ENCODE data around the gene MYOZ1.

The MYOZ1 gene

DNA sequence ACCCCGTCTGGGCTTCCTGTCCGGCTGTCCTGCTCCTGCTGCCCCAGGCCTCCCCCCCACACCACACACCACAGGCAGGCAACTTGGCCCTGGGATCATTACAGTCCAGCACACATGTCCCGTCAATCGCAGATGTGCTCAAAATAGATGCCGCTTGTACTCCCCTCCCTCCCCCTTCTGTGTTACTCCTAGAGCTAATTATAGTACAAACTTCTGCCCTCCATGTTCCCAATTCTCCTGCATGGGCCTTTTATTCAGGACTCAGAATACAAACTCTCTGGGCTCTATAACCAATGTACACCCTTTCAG lies 14.7 kb upstream of the MYOZ1 start, which contains the start of gene SYNPO2L:
Gene SYNPO2L, minus strand, starts transcription at position 40 of the 309 bp plus-strand sequence. CDS start 107 bp downstream, outside the sequence.
- TF ChIP-seq BACH2 (CRISPR knock-in tag; IDR thresholded peaks at IDR 0.05; ENCODE audit: borderline replicate concordance) (no peak), OSR1 (CRISPR knock-in tag; IDR thresholded peaks at IDR 0.05) (no peak), ARNTL (CRISPR knock-in tag; IDR thresholded peaks at IDR 0.05; ENCODE audit: borderline replicate concordance, low read depth) (no peak), TOX (CRISPR knock-in tag; IDR thresholded peaks at IDR 0.05; ENCODE audit: borderline replicate concordance) (no peak), ISL1 (CRISPR knock-in tag; IDR thresholded peaks at IDR 0.05) (no peak), ZNF565 (CRISPR knock-in tag; conservative IDR thresholded peaks at IDR 0.05; ENCODE audit: low read depth) (no peak), ZC3H10 (CRISPR knock-in tag; IDR thresholded peaks at IDR 0.05) (no peak), TCF4 (CRISPR knock-in tag; IDR thresholded peaks at IDR 0.05; ENCODE audit: borderline replicate concordance) (no peak), RARB (CRISPR knock-in tag; IDR thresholded peaks at IDR 0.05) (no peak), GLIS3 (CRISPR knock-in tag; IDR thresholded peaks at IDR 0.05) (no peak), ZNF8 (CRISPR knock-in tag; IDR thresholded peaks at IDR 0.05) (no peak)
- TF ChIP-seq, protein P1, sequence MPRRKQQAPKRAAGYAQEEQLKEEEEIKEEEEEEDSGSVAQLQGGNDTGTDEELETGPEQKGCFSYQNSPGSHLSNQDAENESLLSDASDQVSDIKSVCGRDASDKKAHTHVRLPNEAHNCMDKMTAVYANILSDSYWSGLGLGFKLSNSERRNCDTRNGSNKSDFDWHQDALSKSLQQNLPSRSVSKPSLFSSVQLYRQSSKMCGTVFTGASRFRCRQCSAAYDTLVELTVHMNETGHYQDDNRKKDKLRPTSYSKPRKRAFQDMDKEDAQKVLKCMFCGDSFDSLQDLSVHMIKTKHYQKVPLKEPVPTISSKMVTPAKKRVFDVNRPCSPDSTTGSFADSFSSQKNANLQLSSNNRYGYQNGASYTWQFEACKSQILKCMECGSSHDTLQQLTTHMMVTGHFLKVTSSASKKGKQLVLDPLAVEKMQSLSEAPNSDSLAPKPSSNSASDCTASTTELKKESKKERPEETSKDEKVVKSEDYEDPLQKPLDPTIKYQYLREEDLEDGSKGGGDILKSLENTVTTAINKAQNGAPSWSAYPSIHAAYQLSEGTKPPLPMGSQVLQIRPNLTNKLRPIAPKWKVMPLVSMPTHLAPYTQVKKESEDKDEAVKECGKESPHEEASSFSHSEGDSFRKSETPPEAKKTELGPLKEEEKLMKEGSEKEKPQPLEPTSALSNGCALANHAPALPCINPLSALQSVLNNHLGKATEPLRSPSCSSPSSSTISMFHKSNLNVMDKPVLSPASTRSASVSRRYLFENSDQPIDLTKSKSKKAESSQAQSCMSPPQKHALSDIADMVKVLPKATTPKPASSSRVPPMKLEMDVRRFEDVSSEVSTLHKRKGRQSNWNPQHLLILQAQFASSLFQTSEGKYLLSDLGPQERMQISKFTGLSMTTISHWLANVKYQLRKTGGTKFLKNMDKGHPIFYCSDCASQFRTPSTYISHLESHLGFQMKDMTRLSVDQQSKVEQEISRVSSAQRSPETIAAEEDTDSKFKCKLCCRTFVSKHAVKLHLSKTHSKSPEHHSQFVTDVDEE (CRISPR knock-in tag; IDR thresholded peaks at IDR 0.05), result no peak
- no peak for ATAC-seq

DNA sequence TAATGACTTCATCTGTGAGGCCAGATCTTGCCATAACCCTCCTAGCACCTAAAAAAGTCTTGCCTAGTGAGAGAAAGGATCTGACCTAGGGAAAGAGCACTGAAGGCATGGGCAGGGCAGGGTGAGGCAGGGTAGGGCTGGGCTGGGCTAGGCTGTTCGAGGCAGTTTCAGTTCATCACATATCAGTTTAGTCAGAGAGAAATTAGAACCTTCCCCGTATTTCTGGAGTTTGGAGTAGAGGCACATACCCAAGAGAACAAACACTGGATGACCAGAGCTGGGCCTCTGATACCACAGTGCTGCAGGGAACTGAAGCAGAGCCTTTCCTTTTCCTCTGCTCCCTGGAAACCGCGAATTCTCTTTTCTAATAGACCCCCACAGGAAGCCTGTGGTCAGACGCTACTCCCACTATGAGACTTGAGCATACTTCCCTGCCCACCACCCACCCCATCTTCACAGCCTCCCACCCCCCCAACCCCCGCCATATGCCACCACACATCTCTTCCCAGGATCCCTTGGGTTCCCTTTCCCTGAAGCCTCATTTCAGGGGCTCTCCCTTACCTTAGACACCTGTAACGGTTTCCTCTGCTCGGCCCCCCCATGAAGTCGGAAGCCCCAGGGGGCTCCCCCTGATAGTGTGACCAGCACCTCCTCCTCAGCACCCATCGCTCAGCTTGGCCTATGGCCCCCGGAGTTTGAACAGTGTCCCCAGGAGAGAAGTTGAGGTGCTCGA lies 14.1 kb upstream of the MYOZ1 start:
- ATAC-seq, result no peak
- TF ChIP-seq BACH2 (CRISPR knock-in tag; IDR thresholded peaks at IDR 0.05; ENCODE audit: borderline replicate concordance) (no peak), TCF4 (CRISPR knock-in tag; IDR thresholded peaks at IDR 0.05; ENCODE audit: borderline replicate concordance) (no peak), ZNF565 (CRISPR knock-in tag; conservative IDR thresholded peaks at IDR 0.05; ENCODE audit: low read depth) (no peak), ISL1 (CRISPR knock-in tag; IDR thresholded peaks at IDR 0.05) (no peak), ZFP3 (CRISPR knock-in tag; IDR thresholded peaks at IDR 0.05) (no peak), PPARA (CRISPR knock-in tag; IDR thresholded peaks at IDR 0.05; ENCODE audit: borderline replicate concordance) (no peak), ZFP30 (CRISPR knock-in tag; IDR thresholded peaks at IDR 0.05) (no peak), ZC3H10 (CRISPR knock-in tag; IDR thresholded peaks at IDR 0.05) (no peak)
- TF ChIP-seq, protein P1 (CRISPR knock-in tag; IDR thresholded peaks at IDR 0.05), result no peak
- TF ChIP-seq, protein P2, sequence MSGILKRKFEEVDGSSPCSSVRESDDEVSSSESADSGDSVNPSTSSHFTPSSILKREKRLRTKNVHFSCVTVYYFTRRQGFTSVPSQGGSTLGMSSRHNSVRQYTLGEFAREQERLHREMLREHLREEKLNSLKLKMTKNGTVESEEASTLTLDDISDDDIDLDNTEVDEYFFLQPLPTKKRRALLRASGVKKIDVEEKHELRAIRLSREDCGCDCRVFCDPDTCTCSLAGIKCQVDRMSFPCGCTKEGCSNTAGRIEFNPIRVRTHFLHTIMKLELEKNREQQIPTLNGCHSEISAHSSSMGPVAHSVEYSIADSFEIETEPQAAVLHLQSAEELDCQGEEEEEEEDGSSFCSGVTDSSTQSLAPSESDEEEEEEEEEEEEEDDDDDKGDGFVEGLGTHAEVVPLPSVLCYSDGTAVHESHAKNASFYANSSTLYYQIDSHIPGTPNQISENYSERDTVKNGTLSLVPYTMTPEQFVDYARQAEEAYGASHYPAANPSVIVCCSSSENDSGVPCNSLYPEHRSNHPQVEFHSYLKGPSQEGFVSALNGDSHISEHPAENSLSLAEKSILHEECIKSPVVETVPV (CRISPR knock-in tag; IDR thresholded peaks at IDR 0.05), result no peak
- TF ChIP-seq, protein P3, sequence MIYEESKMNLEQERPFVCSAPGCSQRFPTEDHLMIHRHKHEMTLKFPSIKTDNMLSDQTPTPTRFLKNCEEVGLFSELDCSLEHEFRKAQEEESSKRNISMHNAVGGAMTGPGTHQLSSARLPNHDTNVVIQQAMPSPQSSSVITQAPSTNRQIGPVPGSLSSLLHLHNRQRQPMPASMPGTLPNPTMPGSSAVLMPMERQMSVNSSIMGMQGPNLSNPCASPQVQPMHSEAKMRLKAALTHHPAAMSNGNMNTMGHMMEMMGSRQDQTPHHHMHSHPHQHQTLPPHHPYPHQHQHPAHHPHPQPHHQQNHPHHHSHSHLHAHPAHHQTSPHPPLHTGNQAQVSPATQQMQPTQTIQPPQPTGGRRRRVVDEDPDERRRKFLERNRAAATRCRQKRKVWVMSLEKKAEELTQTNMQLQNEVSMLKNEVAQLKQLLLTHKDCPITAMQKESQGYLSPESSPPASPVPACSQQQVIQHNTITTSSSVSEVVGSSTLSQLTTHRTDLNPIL (CRISPR knock-in tag; IDR thresholded peaks at IDR 0.05; ENCODE audit: low read depth), result no peak

DNA sequence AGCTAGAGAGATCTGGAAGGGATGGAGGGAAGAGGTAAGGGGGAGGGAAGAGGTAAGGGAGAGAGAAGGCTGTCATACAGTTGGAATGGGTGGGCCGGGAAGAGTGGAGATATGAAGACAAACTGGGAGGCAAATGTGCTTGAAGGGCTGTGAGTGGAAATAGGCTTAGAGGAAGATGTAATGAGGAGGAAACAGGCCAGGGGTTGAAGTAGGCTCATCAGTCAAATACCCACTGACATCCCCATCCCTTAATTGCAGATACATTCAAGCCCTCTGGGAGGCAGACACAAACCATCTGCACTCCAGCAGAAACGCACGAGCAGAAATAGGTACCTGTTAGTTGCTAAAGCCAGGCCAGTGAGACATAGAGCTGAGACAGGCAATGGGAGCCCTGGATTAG lies 12.4 kb upstream of the MYOZ1 start:
- no peak for TF ChIP-seq ZNF565 (CRISPR knock-in tag; conservative IDR thresholded peaks at IDR 0.05; ENCODE audit: low read depth)
- TF ChIP-seq CSDC2 (CRISPR knock-in tag; IDR thresholded peaks at IDR 0.05), result no peak
- no peak for TF ChIP-seq PPARA (CRISPR knock-in tag; IDR thresholded peaks at IDR 0.05; ENCODE audit: borderline replicate concordance)
- TF ChIP-seq ZFP30 (CRISPR knock-in tag; IDR thresholded peaks at IDR 0.05), result no peak
- no peak for TF ChIP-seq SNAI2 (CRISPR knock-in tag; IDR thresholded peaks at IDR 0.05)
- TF ChIP-seq OSR1 (CRISPR knock-in tag; IDR thresholded peaks at IDR 0.05), result no peak
- no peak for TF ChIP-seq GLIS3 (CRISPR knock-in tag; IDR thresholded peaks at IDR 0.05)
- no peak for TF ChIP-seq PATZ1 (CRISPR knock-in tag; IDR thresholded peaks at IDR 0.05; ENCODE audit: borderline replicate concordance)
- no peak for TF ChIP-seq ARNTL (CRISPR knock-in tag; IDR thresholded peaks at IDR 0.05; ENCODE audit: borderline replicate concordance, low read depth)
- TF ChIP-seq TOX (CRISPR knock-in tag; IDR thresholded peaks at IDR 0.05; ENCODE audit: borderline replicate concordance), result no peak
- TF ChIP-seq, protein P3 (CRISPR knock-in tag; IDR thresholded peaks at IDR 0.05; ENCODE audit: low read depth), result no peak
- TF ChIP-seq ZFP3 (CRISPR knock-in tag; IDR thresholded peaks at IDR 0.05), result no peak
- TF ChIP-seq ZC3H10 (CRISPR knock-in tag; IDR thresholded peaks at IDR 0.05), result no peak
- no peak for TF ChIP-seq RARB (CRISPR knock-in tag; IDR thresholded peaks at IDR 0.05)
- TF ChIP-seq POU6F1 (CRISPR knock-in tag; IDR thresholded peaks at IDR 0.05; ENCODE audit: borderline replicate concordance, low read depth), result no peak
- peak; percentile 28; the same call in 1 of the 3 replicates for ATAC-seq
